ENCODE data around the gene GALNTL6. TPM values are rescaled to one million over a fixed set of nuclear protein-coding genes. Genes with fewer than 3 reads are reported as not detected.

The GALNTL6 gene
- total RNA-seq, 1 experiment from 2014 or later, result not detected

DNA sequence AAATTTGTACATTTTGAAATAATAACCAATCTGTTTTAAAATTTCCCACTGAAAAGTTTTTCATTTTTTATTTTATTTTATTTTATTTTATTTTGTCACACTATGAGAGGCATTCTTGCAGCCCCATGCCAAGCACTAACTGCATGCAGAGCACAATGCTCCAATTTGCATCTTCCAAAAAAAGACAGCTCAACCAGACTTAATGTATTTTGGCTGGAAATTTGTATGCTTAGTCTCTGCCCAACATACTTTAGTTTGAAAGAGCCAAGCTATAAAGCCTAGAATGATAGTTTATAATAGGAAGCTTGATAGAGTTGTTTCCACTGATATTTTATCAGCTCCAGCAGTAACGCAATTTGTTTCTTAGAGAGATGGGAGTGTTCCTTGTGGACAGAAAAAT, 235.5 kb downstream of the GALNTL6 start:
- no TSS peak for BruUV-seq (replicated peaks)
- ATAC-seq, result no peak
- H3K4me1 ChIP-seq (ENCODE audit: control insufficient read depth in 1 of 2, insufficient read depth in 2 of 2, low read length in 2 of 2), result no peaks in the 10 kb centered on the region
- H4K20me1 ChIP-seq (ENCODE audit: insufficient read depth), result no peaks in the 10 kb centered on the region
- ChIA-PET CTCF (interaction anchor here (0.8 kb wide), 1 partner anchor 14 kb away, joined by 5 read pairs; no protein-coding TSS in a partner anchor), RAD21 (ENCODE audit: low non-redundant PET in 1 of 2, low total read pairs in 2 of 2, uncharacterized antibody in 2 of 2, unreplicated experiment in 2 of 2) (no interaction called here), POLR2A (no interaction called here)
- H3K79me2 ChIP-seq (ENCODE audit: insufficient read depth, low read length), result no peaks in the 10 kb centered on the region
- H3K9me2 ChIP-seq (ENCODE audit: insufficient read depth), result no peaks in the 10 kb centered on the region
- H3K27me3 ChIP-seq (ENCODE audit: insufficient read depth, low read length), result no peaks in the 10 kb centered on the region
- no peak overlapping the region for H2AFZ ChIP-seq (ENCODE audit: low read depth, low read length, poor library complexity, severe bottlenecking)
- no peak for DNase-seq (ENCODE audit: low read depth, low spot score)
- H3K9ac ChIP-seq (ENCODE audit: low read length), result no peak overlapping the region
- no peak overlapping the region for H3K4me2 ChIP-seq (ENCODE audit: low read length)
- no peaks in the 10 kb centered on the region for H3K9me3 ChIP-seq (ENCODE audit: control insufficient read depth in 1 of 2, insufficient read depth in 1 of 2, low read depth in 1 of 2, low read length in 2 of 2)
- TF ChIP-seq SRF (IDR thresholded peaks at IDR 0.05; ENCODE audit: low read depth) (no peak), EZH2 (IDR thresholded peaks at IDR 0.05) (no peak), SIN3A (IDR thresholded peaks at IDR 0.05; ENCODE audit: low read depth) (no peak), FOSL1 (IDR thresholded peaks at IDR 0.05; ENCODE audit: low read depth) (no peak)
- H3K36me3 ChIP-seq (ENCODE audit: control insufficient read depth in 1 of 2, insufficient read depth in 2 of 2, low read length in 2 of 2), result no peaks in the 10 kb centered on the region
- no peak overlapping the region for H3K4me3 ChIP-seq (replicated peaks in 1 of 2; ENCODE audit: low read depth in 1 of 2, low read length in 2 of 2)
- no peak overlapping the region for H3K27ac ChIP-seq (ENCODE audit: low read depth, low read length)
- intact Hi-C loops (cut with micrococcal nuclease), result no loop called here

DNA sequence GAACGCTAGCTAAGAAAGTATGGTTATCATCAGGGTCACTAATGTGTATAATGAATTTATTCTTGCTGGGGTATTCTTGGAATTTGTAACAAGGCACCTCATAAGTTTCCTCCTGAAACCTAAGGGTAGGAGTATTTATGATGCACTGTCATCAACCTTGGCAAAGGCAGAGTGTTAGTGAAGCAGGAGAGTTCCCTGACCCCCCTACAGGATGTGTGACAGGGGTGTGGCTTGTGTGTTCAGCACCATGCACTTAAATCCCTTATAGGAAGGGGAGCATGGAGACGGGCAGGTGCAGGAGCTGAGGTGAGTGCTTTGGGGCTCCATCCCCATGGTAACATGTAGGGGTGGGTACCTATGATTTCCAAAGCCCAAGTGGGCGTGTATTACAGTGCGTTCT, 237.7 kb downstream of the GALNTL6 start:
- Histone ChIP-seq H4K20me1 (ENCODE audit: insufficient read depth) (no peaks in the 10 kb centered on the region), H3K27ac (ENCODE audit: low read depth, low read length) (no peak overlapping the region), H3K9me3 (ENCODE audit: control insufficient read depth in 1 of 2, insufficient read depth in 1 of 2, low read depth in 1 of 2, low read length in 2 of 2) (no peaks in the 10 kb centered on the region), H3K4me3 (replicated peaks in 1 of 2; ENCODE audit: low read depth in 1 of 2, low read length in 2 of 2) (no peak overlapping the region), H3K27me3 (ENCODE audit: insufficient read depth, low read length) (no peaks in the 10 kb centered on the region), H3K4me2 (ENCODE audit: low read length) (no peak overlapping the region), H3K79me2 (ENCODE audit: insufficient read depth, low read length) (no peaks in the 10 kb centered on the region), H3K36me3 (ENCODE audit: control insufficient read depth in 1 of 2, insufficient read depth in 2 of 2, low read length in 2 of 2) (no peaks in the 10 kb centered on the region), H3K9me2 (ENCODE audit: insufficient read depth) (no peaks in the 10 kb centered on the region), H3K9ac (ENCODE audit: low read length) (no peak overlapping the region), H2AFZ (ENCODE audit: low read depth, low read length, poor library complexity, severe bottlenecking) (no peak overlapping the region), H3K4me1 (ENCODE audit: control insufficient read depth in 1 of 2, insufficient read depth in 2 of 2, low read length in 2 of 2) (no peaks in the 10 kb centered on the region)
- ATAC-seq, result no peak
- intact Hi-C loops (cut with micrococcal nuclease), result no loop called here
- CTCF ChIA-PET, result interaction anchor here (1.2 kb wide), 1 partner anchor 17 kb away, joined by 6 read pairs; no protein-coding TSS in a partner anchor
- no peak for DNase-seq (ENCODE audit: low read depth, low spot score)
- POLR2A ChIA-PET, result no interaction called here
- no TSS peak for BruUV-seq (replicated peaks)
- TF ChIP-seq EZH2 (IDR thresholded peaks at IDR 0.05), result no peak
- TF ChIP-seq SP1 (IDR thresholded peaks at IDR 0.05; ENCODE audit: low read depth), result no peak
- TF ChIP-seq, protein P1, sequence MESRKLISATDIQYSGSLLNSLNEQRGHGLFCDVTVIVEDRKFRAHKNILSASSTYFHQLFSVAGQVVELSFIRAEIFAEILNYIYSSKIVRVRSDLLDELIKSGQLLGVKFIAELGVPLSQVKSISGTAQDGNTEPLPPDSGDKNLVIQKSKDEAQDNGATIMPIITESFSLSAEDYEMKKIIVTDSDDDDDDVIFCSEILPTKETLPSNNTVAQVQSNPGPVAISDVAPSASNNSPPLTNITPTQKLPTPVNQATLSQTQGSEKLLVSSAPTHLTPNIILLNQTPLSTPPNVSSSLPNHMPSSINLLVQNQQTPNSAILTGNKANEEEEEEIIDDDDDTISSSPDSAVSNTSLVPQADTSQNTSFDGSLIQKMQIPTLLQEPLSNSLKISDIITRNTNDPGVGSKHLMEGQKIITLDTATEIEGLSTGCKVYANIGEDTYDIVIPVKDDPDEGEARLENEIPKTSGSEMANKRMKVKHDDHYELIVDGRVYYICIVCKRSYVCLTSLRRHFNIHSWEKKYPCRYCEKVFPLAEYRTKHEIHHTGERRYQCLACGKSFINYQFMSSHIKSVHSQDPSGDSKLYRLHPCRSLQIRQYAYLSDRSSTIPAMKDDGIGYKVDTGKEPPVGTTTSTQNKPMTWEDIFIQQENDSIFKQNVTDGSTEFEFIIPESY (IDR thresholded peaks at IDR 0.05; ENCODE audit: extremely low read depth, insufficient replicate concordance, low read length), result no peak
- no peak for TF ChIP-seq JUND (IDR thresholded peaks at IDR 0.05)
- TF ChIP-seq ZFX (IDR thresholded peaks at IDR 0.05), result no peak
- no peak for TF ChIP-seq CEBPB (IDR thresholded peaks at IDR 0.05; ENCODE audit: low read depth)
- no peak for TF ChIP-seq CBX3 (IDR thresholded peaks at IDR 0.05; ENCODE audit: low read depth)
- no peak for TF ChIP-seq POLR2A (IDR thresholded peaks at IDR 0.05; ENCODE audit: borderline replicate concordance, extremely low read depth, insufficient read depth, insufficient read length)
- no peak for TF ChIP-seq CTCF (IDR thresholded peaks at IDR 0.05 in 2 of 3, conservative IDR thresholded peaks at IDR 0.05 in 1 of 3; ENCODE audit: borderline replicate concordance in 1 of 3, insufficient read depth in 1 of 3, low read depth in 2 of 3, low read length in 2 of 3)
- TF ChIP-seq EZH2phosphoT487 (IDR thresholded peaks at IDR 0.05; ENCODE audit: borderline replicate concordance), result no peak
- no peak for TF ChIP-seq SIN3A (IDR thresholded peaks at IDR 0.05; ENCODE audit: low read depth)
- no peak for TF ChIP-seq TCF7L2 (IDR thresholded peaks at IDR 0.05; ENCODE audit: borderline replicate concordance, extremely low read depth, insufficient read depth, insufficient read length)
- TF ChIP-seq ZNF274 (IDR thresholded peaks at IDR 0.05; ENCODE audit: low read depth, low read length), result no peak
- RAD21 ChIA-PET (ENCODE audit: low non-redundant PET in 1 of 2, low total read pairs in 2 of 2, uncharacterized antibody in 2 of 2, unreplicated experiment in 2 of 2), result no interaction called here
